A549 (cell line): ENCODE data around the gene CCDC185. TPM values are rescaled to one million over a fixed set of nuclear protein-coding genes. Genes with fewer than 3 reads are reported as not detected.

Experiments used
- ATAC-seq, 2 experiments: fragments of 200-7000 bp in 1 of 2; fragments of >200 bp in 1 of 2; cut with Nextera tagmentation in 1 of 2; cut with Tn5 transposase in 1 of 2; 3 replicates each; pipeline versions ENCODE4 v1.8.0 to v1.9.1; 2018 to 2020; ENCODE audit warnings: mild to moderate bottlenecking in 1 of 2, moderate library complexity in 1 of 2
- CTCF ChIA-PET: fragments of 300-600 bp; sonication (Branson Sonifier 250); formaldehyde crosslinking; extraction: SDS; loops from one replicate; lab custom pipeline; 2021; ENCODE audit warnings: antibody characterized with exemption, inconsistent platforms; lab: Yijun Ruan, JAX
- POLR2A ChIA-PET: fragments of 350-600 bp; formaldehyde crosslinking; extraction: SDS; loops from one replicate; lab custom pipeline; 2021; ENCODE audit warnings: antibody characterized with exemption, inconsistent platforms; lab: Yijun Ruan, JAX
- DNase-seq, 2 experiments: peaks; one replicate each; pipeline versions ENCODE4 v3.0.0 to v3.0.0-alpha.2; 2011 to 2016; ENCODE audit warnings: low read depth in 1 of 2, low spot score in 1 of 2
- FAIRE-seq: peaks from 2 replicates; lab custom pipeline; 2011; peaks lifted over from hg19 to GRCh38; lab: Jason Lieb, UNC
- H3K27ac ChIP-seq, 2 experiments: fragments of >200 bp; sonication (Bioruptor Twin); formaldehyde crosslinking; 3 replicates each; pipeline ENCODE4 v1.5.1; 2016 to 2017
- H3K4me1 ChIP-seq: fragments of >200 bp; sonication (Bioruptor Twin); formaldehyde crosslinking; 3 replicates; pipeline ENCODE4 v1.6.1; 2016
- H3K4me2 ChIP-seq: fragments of >200 bp; sonication (Bioruptor Twin); formaldehyde crosslinking; 3 replicates; pipeline ENCODE4 v1.6.1; 2016
- H3K4me3 ChIP-seq: fragments of >200 bp; sonication (Bioruptor Twin); formaldehyde crosslinking; 3 replicates; pipeline ENCODE4 v1.5.1; 2016
- H3K9me3 ChIP-seq: fragments of >200 bp; sonication (Bioruptor Twin); formaldehyde crosslinking; 3 replicates; pipeline ENCODE4 v1.6.1; 2016
- BHLHE40 ChIP-seq: IDR thresholded peaks from 2 replicates; pipeline ENCODE4 v1.6.1; 2012; ENCODE audit warnings: low read depth, low read length, inconsistent platforms
- CBX2 ChIP-seq: fragments of 200-600 bp; sonication (generic); IDR thresholded peaks from 2 replicates; pipeline ENCODE4 v1.6.1; 2016; ENCODE audit warnings: low read depth, mild to moderate bottlenecking, borderline replicate concordance
- CEBPB ChIP-seq, 2 experiments: fragments of >200 bp in 1 of 2; sonication (Bioruptor Twin) in 1 of 2; formaldehyde crosslinking in 1 of 2; IDR thresholded peaks; 2 replicates each; pipeline ENCODE4 v1.6.1; 2012 to 2016
- CTCF ChIP-seq: fragments of >200 bp; sonication (Bioruptor Twin); formaldehyde crosslinking; IDR thresholded peaks from 3 replicates; pipeline ENCODE4 v1.5.1; 2016
- ESRRA ChIP-seq: fragments of 150-350 bp; IDR thresholded peaks from 2 replicates; pipeline ENCODE4 v1.6.1; 2014; ENCODE audit warnings: mild to moderate bottlenecking, low read length, borderline replicate concordance
- HDAC2 ChIP-seq: fragments of 200-600 bp; sonication (generic); IDR thresholded peaks from 2 replicates; pipeline ENCODE4 v1.6.1; 2016
- HMGXB4 ChIP-seq: fragments of 250-450 bp; sonication (Bioruptor Pico); IDR thresholded peaks from 2 replicates; pipeline ENCODE4 v1.5.0; 2021; ENCODE audit warnings: mild to moderate bottlenecking, moderate library complexity, borderline replicate concordance
- HOXB5 ChIP-seq: fragments of 250-450 bp; sonication (Bioruptor Pico); IDR thresholded peaks from 2 replicates; pipeline ENCODE4 v1.5.0; 2020; ENCODE audit warnings: mild to moderate bottlenecking, moderate library complexity
- JUNB ChIP-seq: fragments of >200 bp; sonication (Bioruptor Twin); formaldehyde crosslinking; IDR thresholded peaks from 2 replicates; pipeline ENCODE4 v1.6.1; 2016
- KDM1A ChIP-seq: fragments of 200-600 bp; sonication (generic); IDR thresholded peaks from 2 replicates; pipeline ENCODE4 v1.6.1; 2016; ENCODE audit warnings: low read depth, mild to moderate bottlenecking
- NFE2L2 ChIP-seq: fragments of 150-350 bp; conservative IDR thresholded peaks from 2 replicates; pipeline ENCODE4 v1.6.1; 2014; ENCODE audit warnings: low read length
- NPAS2 ChIP-seq: fragments of 250-450 bp; sonication (Bioruptor Pico); IDR thresholded peaks from 2 replicates; pipeline ENCODE4 v1.8.0; 2022; ENCODE audit warnings: mild to moderate bottlenecking, moderate library complexity, borderline replicate concordance
- POLR2AphosphoS2 ChIP-seq: conservative IDR thresholded peaks from 2 replicates; pipeline ENCODE4 v1.6.1; 2012; ENCODE audit warnings: low read length, improper control_type of control experiment, inconsistent platforms
- RFX5 ChIP-seq: fragments of 450-650 bp; IDR thresholded peaks from 2 replicates; pipeline ENCODE4 v1.7.1; 2014; ENCODE audit warnings: antibody characterized with exemption, mild to moderate bottlenecking, moderate library complexity
- SREBF2 ChIP-seq: fragments of 450-650 bp; IDR thresholded peaks from 2 replicates; pipeline ENCODE4 v1.6.1; 2014; ENCODE audit warnings: mild to moderate bottlenecking, moderate library complexity
- ZFP36 ChIP-seq: fragments of 450-650 bp; IDR thresholded peaks from 2 replicates; pipeline ENCODE4 v1.6.1; 2014; ENCODE audit warnings: borderline replicate concordance; ENCODE audit not compliant: partially characterized antibody
- WGBS: methylation state at CpG from one replicate; pipeline ENCODE4 v1.1.6; 2017; ENCODE audit errors: missing lambda C conversion rate; 5-methylcytosine and 5-hydroxymethylcytosine counted together
- polyA plus RNA-seq, 4 experiments: library from polyadenylated mRNA; depleted of rRNA in 3 of 4; stranded (reverse); fragments of >200 nt; fragmentation: RNase III in 1 of 4; extraction: RNeasy Plus Mini Kit Qiagen cat#74134 plus additional on column Dnase treatment in 1 of 4; gene quantifications; 2 replicates in 3 of 4; 3 replicates in 1 of 4; pipeline ENCODE4 v1.2.3, GENCODE V29; 2011 to 2017
- TF ChIP-seq, protein P1 (sequence below): fragments of 250-450 bp; sonication (Bioruptor Pico); IDR thresholded peaks from 2 replicates; pipeline ENCODE4 v1.5.0; 2020; ENCODE audit warnings: low read depth, mild to moderate bottlenecking, moderate library complexity
- TF ChIP-seq, protein P2 (sequence below): fragments of >200 bp; sonication (Bioruptor Twin); formaldehyde crosslinking; IDR thresholded peaks from 2 replicates; pipeline ENCODE4 v1.6.1; 2016
- TF ChIP-seq, protein P3 (sequence below): fragments of 450-650 bp; IDR thresholded peaks from 2 replicates; pipeline ENCODE4 v1.6.1; 2014; ENCODE audit warnings: antibody characterized with exemption

CCDC185 gene
- polyA plus RNA-seq, 2 of the 4 experiments (the other 2 are of a cell fraction), result 0.04 TPM; not detected in 1

DNA sequence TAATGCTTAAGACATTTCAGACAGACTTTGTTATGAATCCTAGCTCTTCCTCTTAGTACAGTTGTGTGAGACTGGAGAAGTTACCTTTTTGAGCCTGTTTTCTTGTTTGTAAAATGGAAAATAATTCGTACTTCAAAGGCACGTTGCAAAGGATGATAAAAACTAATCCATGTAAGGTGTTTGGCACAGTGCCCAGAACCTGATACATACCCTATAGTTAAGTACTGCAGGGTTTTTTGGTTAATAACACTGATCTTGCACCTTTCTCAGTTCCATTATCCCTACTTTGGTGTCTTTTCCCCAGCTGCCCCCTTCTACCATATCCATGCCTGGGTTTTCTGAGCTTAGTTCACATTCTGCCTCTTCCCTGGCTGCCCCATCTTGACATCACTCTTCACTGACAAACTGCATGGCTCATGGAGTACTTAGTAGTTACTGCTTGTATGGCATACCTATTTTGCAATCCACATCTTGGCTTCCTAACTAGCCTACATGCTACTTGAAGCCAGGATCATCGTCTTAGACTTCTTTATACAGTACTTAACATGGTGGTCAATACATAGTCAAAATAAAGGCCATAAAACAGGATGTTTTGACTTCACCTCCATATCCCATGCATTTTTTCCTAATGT lies 10.1 kb downstream of the CCDC185 start:
- H3K27ac ChIP-seq, result peak overlapping the region in 1 of 2 experiments; percentile 72; a peak in 4 of 6 replicates
- no peaks in the 10 kb centered on the region for H3K9me3 ChIP-seq
- peak overlapping the region; percentile 16 for H3K4me2 ChIP-seq
- WGBS, result 65% methylated on average over 3 of the region's 3 CpGs
- POLR2A ChIA-PET, result no interaction called here
- FAIRE-seq (no peak), ATAC-seq (no peak), DNase-seq (no peak)
- TF ChIP-seq, protein P1, sequence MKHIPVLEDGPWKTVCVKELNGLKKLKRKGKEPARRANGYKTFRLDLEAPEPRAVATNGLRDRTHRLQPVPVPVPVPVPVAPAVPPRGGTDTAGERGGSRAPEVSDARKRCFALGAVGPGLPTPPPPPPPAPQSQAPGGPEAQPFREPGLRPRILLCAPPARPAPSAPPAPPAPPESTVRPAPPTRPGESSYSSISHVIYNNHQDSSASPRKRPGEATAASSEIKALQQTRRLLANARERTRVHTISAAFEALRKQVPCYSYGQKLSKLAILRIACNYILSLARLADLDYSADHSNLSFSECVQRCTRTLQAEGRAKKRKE, result no peak
- TF ChIP-seq CBX2, result no peak
- TF ChIP-seq JUNB, result no peak
- no peak for TF ChIP-seq HOXB5 (CRISPR knock-in tag)
- TF ChIP-seq, protein P2, sequence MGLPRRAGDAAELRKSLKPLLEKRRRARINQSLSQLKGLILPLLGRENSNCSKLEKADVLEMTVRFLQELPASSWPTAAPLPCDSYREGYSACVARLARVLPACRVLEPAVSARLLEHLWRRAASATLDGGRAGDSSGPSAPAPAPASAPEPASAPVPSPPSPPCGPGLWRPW, result no peak
- TF ChIP-seq, all 56 proteins: peak for 0
- CTCF ChIA-PET, result no interaction called here
- H3K4me1 ChIP-seq, result peaks cover 12% of the 10 kb centered on the region
- H3K4me3 ChIP-seq, result no peak overlapping the region

GRCh38 chr1:223405507-223405906 lies 12.3 kb downstream of the CCDC185 start:
- ChIA-PET CTCF (no interaction called here), POLR2A (no interaction called here)
- ATAC-seq, result no peak
- TF ChIP-seq HMGXB4 (CRISPR knock-in tag) (no peak), RFX5 (no peak), CTCF (no peak), KDM1A (no peak), NFE2L2 (no peak), HDAC2 (no peak), BHLHE40 (no peak), ZFP36 (no peak), NPAS2 (CRISPR knock-in tag) (no peak), ESRRA (no peak)
- TF ChIP-seq, protein P1, result no peak
- Histone ChIP-seq H3K27ac (no peak overlapping the region), H3K4me3 (no peak overlapping the region), H3K9me3 (no peaks in the 10 kb centered on the region), H3K4me1 (peaks cover 12% of the 10 kb centered on the region), H3K4me2 (no peak overlapping the region)
- FAIRE-seq, result no peak
- WGBS, result 85% methylated on average over 3 of the region's 3 CpGs
- no peak for DNase-seq

DNA sequence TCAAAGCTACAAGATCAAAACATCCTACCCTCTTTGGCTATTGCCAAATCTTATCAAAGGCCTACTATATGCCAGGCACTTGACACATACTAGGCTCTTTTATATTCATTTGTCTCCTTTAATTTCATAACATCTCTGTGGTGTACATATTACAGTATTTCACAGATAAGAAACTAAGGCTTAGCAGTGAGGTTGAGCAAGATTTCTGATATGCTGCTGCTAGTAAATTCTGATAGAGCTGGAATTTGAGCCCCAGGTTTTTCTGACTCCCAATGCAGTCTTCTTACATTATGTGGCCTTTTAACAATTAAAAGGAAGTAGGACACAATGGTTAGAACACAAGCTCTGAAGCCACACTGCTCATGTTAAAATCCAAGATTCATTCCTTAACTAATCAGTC lies 16.8 kb downstream of the CCDC185 start:
- ATAC-seq (no peak), DNase-seq (no peak), FAIRE-seq (no peak)
- no peak overlapping the region for H3K4me2 ChIP-seq
- ChIA-PET CTCF (interaction anchor here (1.9 kb wide), 1 partner anchor 16 kb away, joined by 5 read pairs; no protein-coding TSS in a partner anchor), POLR2A (no interaction called here)
- TF ChIP-seq CEBPB (IDR thresholded peaks at IDR 0.05) (no peak), POLR2AphosphoS2 (no peak), ESRRA (no peak), SREBF2 (no peak)
- TF ChIP-seq, protein P3, sequence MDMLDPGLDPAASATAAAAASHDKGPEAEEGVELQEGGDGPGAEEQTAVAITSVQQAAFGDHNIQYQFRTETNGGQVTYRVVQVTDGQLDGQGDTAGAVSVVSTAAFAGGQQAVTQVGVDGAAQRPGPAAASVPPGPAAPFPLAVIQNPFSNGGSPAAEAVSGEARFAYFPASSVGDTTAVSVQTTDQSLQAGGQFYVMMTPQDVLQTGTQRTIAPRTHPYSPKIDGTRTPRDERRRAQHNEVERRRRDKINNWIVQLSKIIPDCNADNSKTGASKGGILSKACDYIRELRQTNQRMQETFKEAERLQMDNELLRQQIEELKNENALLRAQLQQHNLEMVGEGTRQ, result no peak
- H3K4me1 ChIP-seq, result no peaks in the 10 kb centered on the region
- H3K27ac ChIP-seq, result no peak overlapping the region
- H3K9me3 ChIP-seq, result no peaks in the 10 kb centered on the region
- no peak overlapping the region for H3K4me3 ChIP-seq
